HL-60 (cell line): ENCODE results near the gene PCDH1.

Source experiments
- CTCF ChIP-seq: IDR thresholded peaks from one replicate; pipeline ENCODE4 v1.5.1; 2011; ENCODE audit warnings: low read length, control low read depth, inconsistent platforms; ENCODE audit not compliant: insufficient read depth
- POLR2AphosphoS5 ChIP-seq: IDR thresholded peaks from 2 replicates; pipeline ENCODE4 v1.6.1; 2012; ENCODE audit warnings: low read depth
- REST ChIP-seq: IDR thresholded peaks from 2 replicates; pipeline ENCODE4 v1.6.1; 2012; ENCODE audit warnings: low read depth; ENCODE audit not compliant: insufficient replicate concordance

GRCh38 chr5:141914797-141915196 is 36.6 kb upstream of the PCDH1 start:
- TF ChIP-seq CTCF (no peak), POLR2AphosphoS5 (no peak), REST (no peak)
